ENCODE data around the gene CNDP1.
A peak's percentile ranks its signal among the peaks of the same experiment; 100 is the strongest.

The CNDP1 gene

GRCh38 chr18:74582642-74583041 is 48.3 kb downstream of the CNDP1 start:
- DNase-seq (ENCODE audit: low spot score) = no peak

GRCh38 chr18:74587441-74587840 is 53.1 kb downstream of the CNDP1 start:
- DNase-seq (ENCODE audit: low spot score) = no peak

- DNase-seq (ENCODE audit: low spot score) = no peak
These were observed 54.7 kb downstream of the CNDP1 start for GRCh38 chr18:74589021-74589420.

- DNase-seq (ENCODE audit: low spot score) = no peak
These were observed 55.5 kb downstream of the CNDP1 start for GRCh38 chr18:74589811-74590210.

GRCh38 chr18:74590671-74591070 is 56.4 kb downstream of the CNDP1 start:
- DNase-seq (ENCODE audit: low spot score) = no peak

GRCh38 chr18:74595431-74595830 is 61.1 kb downstream of the CNDP1 start:
- DNase-seq (ENCODE audit: low spot score) = no peak

- DNase-seq (ENCODE audit: low spot score) = no peak
These were observed 62.8 kb downstream of the CNDP1 start for GRCh38 chr18:74597034-74597661.

GRCh38 chr18:74597662-74598349 is 63.5 kb downstream of the CNDP1 start, which contains the start of gene ZNF407:
TSS of gene ZNF407 (plus strand) at chr18:74597870. CDS start at chr18:74631020, 33,150 bp downstream.
- DNase-seq (ENCODE audit: low spot score) = peak; percentile 93

- peak; percentile 33 for DNase-seq (ENCODE audit: low spot score)
These were observed 64.2 kb downstream of the CNDP1 start for GRCh38 chr18:74598350-74599001.

- no peak for DNase-seq (ENCODE audit: low spot score)
These were observed 70.1 kb downstream of the CNDP1 start for GRCh38 chr18:74604361-74604760.

- no peak for DNase-seq (ENCODE audit: low spot score)
These were observed 70.5 kb downstream of the CNDP1 start for GRCh38 chr18:74604774-74605173.

GRCh38 chr18:74608681-74609080 is 74.4 kb downstream of the CNDP1 start:
- DNase-seq (ENCODE audit: low spot score) = no peak

GRCh38 chr18:74609535-74609934 is 75.2 kb downstream of the CNDP1 start:
- DNase-seq (ENCODE audit: low spot score) = no peak

GRCh38 chr18:74610051-74610615 is 75.8 kb downstream of the CNDP1 start:
- no peak for DNase-seq (ENCODE audit: low spot score)

GRCh38 chr18:74610860-74611259 is 76.6 kb downstream of the CNDP1 start:
- DNase-seq (ENCODE audit: low spot score) = no peak

GRCh38 chr18:74611765-74612164 is 77.5 kb downstream of the CNDP1 start:
- no peak for DNase-seq (ENCODE audit: low spot score)

- no peak for DNase-seq (ENCODE audit: low spot score)
These were observed 79.1 kb downstream of the CNDP1 start for GRCh38 chr18:74613381-74613780.

- no peak for DNase-seq (ENCODE audit: low spot score)
These were observed 82.2 kb downstream of the CNDP1 start for GRCh38 chr18:74616494-74616893.

GRCh38 chr18:74617486-74617885 is 83.2 kb downstream of the CNDP1 start:
- DNase-seq (ENCODE audit: low spot score) = no peak

- no peak for DNase-seq (ENCODE audit: low spot score)
These were observed 87.8 kb downstream of the CNDP1 start for GRCh38 chr18:74622072-74622471.

GRCh38 chr18:74623047-74623816 is 88.9 kb downstream of the CNDP1 start:
- peak; percentile 9 for DNase-seq (ENCODE audit: low spot score)

GRCh38 chr18:74624466-74624865 is 90.2 kb downstream of the CNDP1 start:
- DNase-seq (ENCODE audit: low spot score) = no peak

Data from hematopoietic multipotent progenitor cell treated with erythropoietin and hydrocortisone succinate and interleukin-3 and kit ligand, for 15 days (in vitro differentiated cells).